Neural crest cell (in vitro differentiated cells): Measurements from ENCODE around the gene ARF3. TPM values are rescaled to one million over a fixed set of nuclear protein-coding genes. Genes with fewer than 3 reads are reported as not detected.

Experiments used
- DNase-seq: peaks from one replicate; pipeline ENCODE4 v3.0.0; 2021; ENCODE audit warnings: low read depth, mixed read lengths, low spot score
- H3K27ac Mint-ChIP-seq: one replicate; pipeline ENCODE4 v1.8.0; 2021; ENCODE audit warnings: mild to moderate bottlenecking, mixed read lengths; ENCODE audit not compliant: unreplicated experiment
- H3K27me3 Mint-ChIP-seq: 2 replicates; pipeline ENCODE4 v1.8.0; 2021; ENCODE audit warnings: low read depth, mild to moderate bottlenecking, mixed read lengths
- H3K36me3 Mint-ChIP-seq: 2 replicates; pipeline ENCODE4 v1.8.0; 2021; ENCODE audit warnings: low read depth, mild to moderate bottlenecking, mixed read lengths
- H3K4me1 Mint-ChIP-seq: 2 replicates; pipeline ENCODE4 v1.8.0; 2021; ENCODE audit warnings: mixed read lengths
- H3K4me3 Mint-ChIP-seq: one replicate; pipeline ENCODE4 v1.8.0; 2021; ENCODE audit warnings: mild to moderate bottlenecking, mixed read lengths
- H3K9me3 Mint-ChIP-seq: 2 replicates; pipeline ENCODE4 v1.8.0; 2021; ENCODE audit warnings: mixed read lengths
- total RNA-seq: library from RNA; stranded (reverse); gene quantifications from 2 replicates; pipeline ENCODE4 v1.2.1, GENCODE V29; 2021
- TF ChIP-seq, protein P1 (sequence below): fragments of 200-600 bp; sonication (generic); conservative IDR thresholded peaks from 2 replicates; pipeline ENCODE4 v1.5.0; 2021; ENCODE audit warnings: antibody characterized with exemption, mild to moderate bottlenecking

ARF3 gene
- total RNA-seq, 1 donor from 2014 or later, result 202 TPM

DNA sequence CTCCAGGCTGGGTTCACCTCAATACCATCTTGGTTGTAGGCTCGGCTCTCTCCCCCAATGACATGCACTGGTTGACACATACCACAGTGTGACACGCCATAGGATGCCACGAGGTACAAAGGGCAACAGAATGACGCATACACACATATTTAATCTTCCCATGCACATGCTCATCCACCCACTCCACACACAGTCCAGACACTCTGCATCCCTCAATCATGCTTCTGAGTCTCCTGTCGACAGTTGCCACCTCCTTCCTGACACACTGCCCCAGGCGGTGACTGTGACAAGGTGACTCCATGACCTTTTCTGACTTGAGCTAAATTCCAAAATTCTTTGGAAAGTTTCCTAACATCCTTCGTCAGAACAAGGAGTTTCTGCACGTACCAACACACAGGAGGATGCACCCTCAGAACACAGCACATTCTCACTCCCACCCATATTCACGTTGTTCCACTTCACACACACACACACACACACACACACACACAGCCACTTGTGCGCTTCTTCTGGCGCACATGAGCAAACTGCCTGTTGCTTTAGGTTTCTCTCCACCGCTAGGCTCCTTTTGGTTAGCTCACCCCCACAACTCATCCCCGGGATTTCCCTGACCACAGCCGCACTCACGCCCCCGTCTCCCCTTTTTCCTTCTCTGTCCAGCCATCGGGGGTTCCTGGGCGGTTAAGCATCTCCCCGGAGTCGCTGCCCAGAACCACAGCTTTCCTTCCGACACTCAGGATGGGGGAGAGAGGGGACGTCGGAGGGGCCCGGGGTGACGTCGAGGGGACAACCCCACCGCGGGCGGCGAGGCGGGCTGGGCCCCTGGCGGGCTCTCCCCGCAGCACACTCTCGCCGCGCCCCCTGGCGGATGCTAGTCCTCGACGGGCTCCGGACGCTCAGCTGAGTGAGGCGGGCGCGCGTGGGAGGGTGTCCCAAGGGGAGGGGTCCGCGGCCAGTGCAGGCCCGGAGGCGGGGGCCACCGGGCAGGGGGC is 20.3 kb upstream of the ARF3 start:
- no peaks in the 10 kb centered on the region for H3K36me3 Mint-ChIP-seq
- H3K9me3 Mint-ChIP-seq, result no peaks in the 10 kb centered on the region
- H3K27ac Mint-ChIP-seq, result no peak overlapping the region

DNA sequence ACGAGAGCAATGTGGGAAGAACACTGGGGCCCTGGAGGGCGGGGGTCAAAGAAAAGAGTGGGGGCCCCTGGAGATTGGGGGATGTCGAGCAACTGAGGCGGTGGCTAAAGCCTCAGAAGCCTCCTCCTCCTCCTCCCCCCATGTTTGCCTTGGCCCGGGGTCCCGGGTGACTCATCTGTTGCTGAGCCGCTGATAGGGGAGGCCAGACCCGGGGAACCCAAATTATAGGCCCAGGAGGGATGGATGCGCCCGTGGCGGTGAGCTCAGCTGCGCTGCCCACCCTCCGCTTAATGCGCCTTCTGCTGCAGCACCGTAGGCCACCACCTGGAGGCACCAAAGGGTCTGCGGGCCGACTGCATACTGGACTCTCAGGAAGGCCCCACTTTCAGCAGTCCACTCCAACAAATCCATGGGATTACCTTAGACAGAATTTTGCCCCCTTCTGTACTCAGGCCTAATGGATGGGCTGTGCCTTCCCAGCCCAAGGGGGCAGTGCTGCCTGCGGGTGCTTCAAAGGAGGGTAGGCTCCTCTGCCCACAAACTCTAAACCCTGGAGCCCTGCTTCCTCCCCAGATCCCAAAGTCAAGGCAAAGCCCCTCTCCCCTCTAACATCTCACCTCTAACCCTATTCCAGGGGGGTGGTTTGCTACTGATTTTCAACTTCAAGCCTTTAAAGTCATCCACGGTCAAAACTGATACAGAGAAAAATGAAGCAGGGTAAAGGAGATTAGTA is 16.8 kb upstream of the ARF3 start:
- peaks cover 26% of the 10 kb centered on the region for H3K4me1 Mint-ChIP-seq
- no peaks in the 10 kb centered on the region for H3K36me3 Mint-ChIP-seq
- H3K27ac Mint-ChIP-seq, result no peak overlapping the region
- TF ChIP-seq, protein P1, sequence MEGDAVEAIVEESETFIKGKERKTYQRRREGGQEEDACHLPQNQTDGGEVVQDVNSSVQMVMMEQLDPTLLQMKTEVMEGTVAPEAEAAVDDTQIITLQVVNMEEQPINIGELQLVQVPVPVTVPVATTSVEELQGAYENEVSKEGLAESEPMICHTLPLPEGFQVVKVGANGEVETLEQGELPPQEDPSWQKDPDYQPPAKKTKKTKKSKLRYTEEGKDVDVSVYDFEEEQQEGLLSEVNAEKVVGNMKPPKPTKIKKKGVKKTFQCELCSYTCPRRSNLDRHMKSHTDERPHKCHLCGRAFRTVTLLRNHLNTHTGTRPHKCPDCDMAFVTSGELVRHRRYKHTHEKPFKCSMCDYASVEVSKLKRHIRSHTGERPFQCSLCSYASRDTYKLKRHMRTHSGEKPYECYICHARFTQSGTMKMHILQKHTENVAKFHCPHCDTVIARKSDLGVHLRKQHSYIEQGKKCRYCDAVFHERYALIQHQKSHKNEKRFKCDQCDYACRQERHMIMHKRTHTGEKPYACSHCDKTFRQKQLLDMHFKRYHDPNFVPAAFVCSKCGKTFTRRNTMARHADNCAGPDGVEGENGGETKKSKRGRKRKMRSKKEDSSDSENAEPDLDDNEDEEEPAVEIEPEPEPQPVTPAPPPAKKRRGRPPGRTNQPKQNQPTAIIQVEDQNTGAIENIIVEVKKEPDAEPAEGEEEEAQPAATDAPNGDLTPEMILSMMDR, result peak; percentile 66
- no peaks in the 10 kb centered on the region for H3K9me3 Mint-ChIP-seq
- H3K27me3 Mint-ChIP-seq, result peaks cover 99% of the 10 kb centered on the region
- DNase-seq, result peak; percentile 71
- no peak overlapping the region for H3K4me3 Mint-ChIP-seq

More for the DNA sequence above, 20.3 kb upstream of the ARF3 start:
- no peak overlapping the region for H3K4me3 Mint-ChIP-seq
- peaks cover 100% of the 10 kb centered on the region for H3K27me3 Mint-ChIP-seq
- H3K4me1 Mint-ChIP-seq, result peaks cover 24% of the 10 kb centered on the region
- TF ChIP-seq, protein P1, result peak; percentile 81
- DNase-seq, result peak; percentile 81

DNA sequence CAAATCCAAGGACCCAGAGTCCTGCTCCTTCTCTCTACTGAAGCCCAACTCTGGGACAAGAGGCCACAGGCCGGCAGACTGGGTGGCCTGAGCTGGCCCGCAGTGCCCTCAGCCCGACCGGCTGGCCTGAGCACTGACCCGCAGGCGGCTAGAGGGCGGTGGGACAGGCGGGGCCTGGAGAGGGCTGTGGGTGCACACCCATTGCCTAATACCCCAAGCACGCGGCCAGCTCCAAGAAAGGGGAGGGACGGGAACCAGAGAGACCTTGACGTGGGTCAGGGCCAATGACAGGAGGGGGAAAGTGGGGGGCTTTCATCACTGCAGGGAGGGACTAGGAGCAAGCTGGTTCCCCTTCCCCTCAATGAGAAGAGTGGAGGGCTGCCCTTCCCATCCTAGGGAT is 16.2 kb upstream of the ARF3 start:
- Mint-ChIP-seq H3K27me3 (peaks cover 99% of the 10 kb centered on the region), H3K36me3 (no peaks in the 10 kb centered on the region), H3K4me3 (no peak overlapping the region), H3K9me3 (no peaks in the 10 kb centered on the region), H3K4me1 (peaks cover 23% of the 10 kb centered on the region), H3K27ac (no peak overlapping the region)
- TF ChIP-seq, protein P1, result no peak
- DNase-seq, result no peak

DNA sequence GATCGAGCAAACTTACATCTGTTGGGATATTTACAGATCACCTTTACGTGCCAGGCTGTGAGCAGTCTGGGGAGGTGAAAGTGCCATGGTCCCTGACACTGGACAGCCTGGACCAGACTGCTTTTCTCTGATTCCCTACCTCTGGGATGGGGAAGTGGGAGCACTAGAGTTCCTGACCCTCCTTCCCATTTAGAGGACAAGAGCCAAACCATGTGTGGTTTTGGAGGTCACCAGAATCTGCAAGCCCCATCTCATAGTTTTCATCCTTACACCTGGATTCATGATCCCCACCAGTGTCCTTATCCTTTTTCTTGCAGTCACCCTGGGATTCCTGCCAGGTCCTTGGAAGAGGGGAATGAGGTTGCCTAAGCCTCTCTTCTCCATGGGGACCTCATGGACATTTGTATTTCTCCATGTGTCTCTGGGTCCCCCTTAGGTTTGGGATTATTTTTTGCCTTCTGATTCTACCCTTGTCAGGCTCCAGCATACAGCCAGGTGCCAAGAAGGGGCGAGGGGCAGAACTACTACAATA is 15.7 kb upstream of the ARF3 start:
- no peak overlapping the region for H3K27ac Mint-ChIP-seq
- H3K4me3 Mint-ChIP-seq, result no peak overlapping the region
- no peaks in the 10 kb centered on the region for H3K9me3 Mint-ChIP-seq
- DNase-seq, result no peak
- TF ChIP-seq, protein P1, result no peak
- H3K27me3 Mint-ChIP-seq, result peaks cover 99% of the 10 kb centered on the region
- no peaks in the 10 kb centered on the region for H3K36me3 Mint-ChIP-seq
- H3K4me1 Mint-ChIP-seq, result peaks cover 23% of the 10 kb centered on the region

DNA sequence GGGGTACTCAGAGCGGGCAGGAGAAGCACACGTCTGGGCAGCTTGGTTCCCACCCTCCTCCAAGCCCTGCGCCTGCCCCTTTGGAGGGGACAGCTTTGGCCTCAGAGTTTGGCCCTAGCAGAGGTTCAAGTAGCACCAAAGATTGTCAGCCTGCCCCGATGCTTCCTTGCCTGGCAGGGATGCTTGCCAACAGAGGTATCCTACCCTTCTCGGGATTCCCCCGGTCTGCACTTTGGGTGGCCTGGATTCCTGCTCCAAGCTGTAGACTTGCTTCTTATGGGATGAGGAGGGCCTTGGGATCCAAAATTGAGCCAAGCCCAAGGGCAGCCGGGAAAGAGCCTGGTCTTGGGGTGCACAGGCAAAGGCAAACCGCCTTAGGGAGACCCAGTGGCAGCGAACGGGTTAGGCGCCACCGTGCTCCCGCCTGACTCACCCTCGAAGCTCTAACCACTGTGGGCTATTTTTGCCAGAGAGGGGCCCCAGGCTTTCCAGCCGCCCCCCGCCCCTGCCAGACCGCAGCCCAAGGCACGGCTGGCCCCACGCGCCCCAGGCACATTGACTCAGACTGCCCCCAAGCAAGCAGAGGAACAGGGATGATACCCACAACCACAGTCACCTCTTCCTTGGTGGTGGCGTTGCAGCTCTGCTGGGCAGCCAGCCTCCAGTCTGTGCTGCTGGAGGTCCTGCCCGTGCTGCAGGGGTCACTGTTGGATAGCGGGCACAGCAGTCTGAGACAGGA is 15.1 kb upstream of the ARF3 start:
- Mint-ChIP-seq H3K27ac (no peak overlapping the region), H3K9me3 (no peaks in the 10 kb centered on the region), H3K36me3 (no peaks in the 10 kb centered on the region), H3K27me3 (peaks cover 99% of the 10 kb centered on the region), H3K4me1 (peaks cover 18% of the 10 kb centered on the region), H3K4me3 (no peak overlapping the region)
- TF ChIP-seq, protein P1, result no peak
- no peak for DNase-seq
